OCI-LY1 (cell line): ENCODE measurements around the gene MYOT.
"Not testable (repeated sequence)": the region's sequence is repeated elsewhere in the genome, so short reads cannot be mapped to it uniquely, and the experiment has no call there.

Experiments used
- H2AFZ ChIP-seq: fragments of 200-600 bp; sonication (generic), shearing (Covaris generic); 2 replicates; pipeline ENCODE4 v1.6.0; 2014; ENCODE audit warnings: antibody characterized with exemption, mild to moderate bottlenecking, low read length
- H3F3A ChIP-seq: fragments of 200-600 bp; sonication (generic), shearing (Covaris generic); 2 replicates; pipeline ENCODE4 v1.6.0; 2014; ENCODE audit warnings: mild to moderate bottlenecking, antibody characterized with exemption, low read length, moderate library complexity; ENCODE audit not compliant: insufficient read depth
- H3K27ac ChIP-seq: fragments of 200-600 bp; sonication (generic); 2 replicates; pipeline ENCODE4 v1.5.1; 2014; ENCODE audit warnings: low read length, mixed run types, mild to moderate bottlenecking, low read depth; ENCODE audit not compliant: poor library complexity, severe bottlenecking
- H3K27me3 ChIP-seq: fragments of 200-600 bp; sonication (generic); 2 replicates; pipeline ENCODE4 v1.6.0; 2014; ENCODE audit warnings: antibody characterized with exemption, mild to moderate bottlenecking, low read length, moderate library complexity; ENCODE audit not compliant: insufficient read depth
- H3K36me3 ChIP-seq: fragments of 200-600 bp; sonication (generic); 2 replicates; pipeline ENCODE4 v1.6.1; 2014; ENCODE audit warnings: mild to moderate bottlenecking, antibody characterized with exemption, low read length, moderate library complexity, mixed read lengths; ENCODE audit not compliant: insufficient read depth
- H3K4me1 ChIP-seq: fragments of 200-600 bp; sonication (generic); 2 replicates; pipeline ENCODE4 v1.5.1; 2014; ENCODE audit warnings: mild to moderate bottlenecking, low read length, moderate library complexity; ENCODE audit not compliant: insufficient read depth, severe bottlenecking
- H3K4me2 ChIP-seq: fragments of 200-600 bp; sonication (generic), shearing (Covaris generic); 2 replicates; pipeline ENCODE4 v1.6.1; 2014; ENCODE audit warnings: low read length
- H3K4me3 ChIP-seq: fragments of 200-600 bp; sonication (generic); 2 replicates; pipeline ENCODE4 v1.5.1; 2014; ENCODE audit warnings: low read length, low read depth, mild to moderate bottlenecking, mixed read lengths; ENCODE audit not compliant: poor library complexity, severe bottlenecking
- H3K79me2 ChIP-seq: fragments of 200-600 bp; shearing (Covaris generic); 2 replicates; pipeline ENCODE4 v1.6.1; 2016; ENCODE audit warnings: mixed run types, low read length, mixed read lengths; ENCODE audit not compliant: insufficient read depth
- H3K9ac ChIP-seq: fragments of 200-600 bp; sonication (generic), shearing (Covaris generic); 2 replicates; pipeline ENCODE4 v1.6.1; 2014; ENCODE audit warnings: mild to moderate bottlenecking, low read length, mixed read lengths
- H3K9me2 ChIP-seq: fragments of 200-600 bp; sonication (generic), shearing (Covaris generic); 2 replicates; pipeline ENCODE4 v1.6.1; 2014; ENCODE audit warnings: low read depth, mild to moderate bottlenecking, low read length, mixed read lengths
- H3K9me3 ChIP-seq: fragments of 200-600 bp; shearing (Covaris generic); 2 replicates; pipeline ENCODE4 v1.6.1; 2014; ENCODE audit warnings: low read length, mixed read lengths
- H4K20me1 ChIP-seq: fragments of 200-600 bp; sonication (generic), shearing (Covaris generic); 2 replicates; pipeline ENCODE4 v1.6.0; 2016; ENCODE audit warnings: mild to moderate bottlenecking, low read length; ENCODE audit not compliant: insufficient read depth
- CTCF ChIP-seq: fragments of 200-600 bp; sonication (generic), shearing (Covaris generic); IDR thresholded peaks from 2 replicates; pipeline ENCODE4 v1.5.1; 2017; ENCODE audit warnings: mild to moderate bottlenecking, antibody characterized with exemption, low read length, moderate library complexity, mixed read lengths
- EZH2 ChIP-seq: fragments of 200-600 bp; sonication (generic), shearing (Covaris generic); IDR thresholded peaks from 2 replicates; pipeline ENCODE4 v1.8.0; 2017; ENCODE audit warnings: borderline replicate concordance, mixed run types, mild to moderate bottlenecking, antibody characterized with exemption, low read length, moderate library complexity, mixed read lengths

The MYOT gene

GRCh38 chr5:137843676-137844299 lies 23.9 kb upstream of the MYOT start:
- Histone ChIP-seq H4K20me1 (no peaks in the 10 kb centered on the region), H3K9ac (no peak overlapping the region), H3K4me3 (no peak overlapping the region), H3K9me3 (no peaks in the 10 kb centered on the region), H3K4me1 (no peaks in the 10 kb centered on the region), H3K27me3 (no peaks in the 10 kb centered on the region), H3K4me2 (no peak overlapping the region), H3K79me2 (no peaks in the 10 kb centered on the region), H2AFZ (no peak overlapping the region), H3F3A (no peaks in the 10 kb centered on the region), H3K27ac (no peak overlapping the region), H3K9me2 (no peaks in the 10 kb centered on the region), H3K36me3 (no peaks in the 10 kb centered on the region)
- TF ChIP-seq CTCF (no peak), EZH2 (no peak)

DNA sequence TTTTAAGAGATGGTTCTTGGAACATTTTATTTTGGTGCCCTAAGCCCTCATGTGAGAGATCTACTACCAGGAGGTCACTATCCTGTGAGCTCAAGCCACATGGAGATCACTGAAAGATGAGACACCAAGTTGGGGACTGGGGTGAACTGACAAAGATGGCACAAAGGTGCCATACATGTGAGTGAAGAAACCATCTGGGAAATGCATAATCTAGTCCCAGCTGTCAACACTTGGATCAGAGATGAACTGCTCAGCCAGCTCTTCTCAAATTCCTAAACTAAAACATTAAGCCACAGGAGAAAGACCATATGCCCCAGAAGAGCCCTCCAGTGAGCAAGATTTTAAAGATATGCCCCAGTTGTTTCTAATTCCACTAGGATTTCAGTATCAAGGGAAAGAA lies 22.2 kb upstream of the MYOT start:
- Histone ChIP-seq H3K4me1 (no peaks in the 10 kb centered on the region), H3K9ac (no peak overlapping the region), H4K20me1 (no peaks in the 10 kb centered on the region), H3K4me2 (no peak overlapping the region), H3K36me3 (no peaks in the 10 kb centered on the region), H3K79me2 (no peaks in the 10 kb centered on the region), H3K27ac (no peak overlapping the region), H3K27me3 (no peaks in the 10 kb centered on the region), H3K9me3 (no peaks in the 10 kb centered on the region), H3K9me2 (no peaks in the 10 kb centered on the region), H3K4me3 (no peak overlapping the region), H2AFZ (no peak overlapping the region), H3F3A (no peaks in the 10 kb centered on the region)
- no peak for TF ChIP-seq EZH2
- no peak for TF ChIP-seq CTCF

GRCh38 chr5:137847687-137848086 lies 20.0 kb upstream of the MYOT start:
- Histone ChIP-seq H3K4me1 (no peaks in the 10 kb centered on the region), H3K9ac (no peak overlapping the region), H4K20me1 (no peaks in the 10 kb centered on the region), H3K9me3 (no peaks in the 10 kb centered on the region), H2AFZ (no peak overlapping the region), H3K9me2 (no peaks in the 10 kb centered on the region), H3K36me3 (no peaks in the 10 kb centered on the region), H3K27ac (no peak overlapping the region), H3K79me2 (no peaks in the 10 kb centered on the region), H3K27me3 (no peaks in the 10 kb centered on the region), H3K4me2 (no peak overlapping the region), H3K4me3 (no peak overlapping the region), H3F3A (no peaks in the 10 kb centered on the region)
- TF ChIP-seq EZH2 (no peak), CTCF (no peak)

DNA sequence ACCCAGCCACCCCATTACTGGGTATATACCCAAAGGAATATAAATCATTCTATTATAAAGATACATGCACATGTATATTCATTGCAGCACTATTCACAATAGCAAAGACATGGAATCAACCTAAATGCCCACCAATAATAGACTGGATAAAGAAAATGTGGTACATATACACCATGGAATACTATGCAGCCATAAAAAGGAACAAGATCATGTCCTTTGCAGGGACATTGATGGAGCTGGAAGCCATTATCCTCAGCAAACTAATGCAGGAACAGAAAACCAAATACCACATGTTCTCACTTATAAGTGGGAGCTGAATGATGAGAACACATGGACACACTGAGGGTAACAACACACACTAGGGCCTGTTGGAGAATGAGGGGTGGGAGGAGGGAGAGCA lies 14.5 kb upstream of the MYOT start:
- not testable (repeated sequence) for H2AFZ ChIP-seq, H4K20me1 ChIP-seq, H3F3A ChIP-seq, H3K4me1 ChIP-seq, H3K4me3 ChIP-seq, H3K27me3 ChIP-seq, H3K9ac ChIP-seq, H3K4me2 ChIP-seq, H3K9me3 ChIP-seq, H3K9me2 ChIP-seq, H3K79me2 ChIP-seq, H3K36me3 ChIP-seq, H3K27ac ChIP-seq
